Measurements from ENCODE around the gene SH3D19.

- TF ChIP-seq POLR2AphosphoS5 (IDR thresholded peaks at IDR 0.05; ENCODE audit: low read depth, low read length) (no peak), SIN3A (IDR thresholded peaks at IDR 0.05; ENCODE audit: borderline replicate concordance, insufficient read depth, low read length) (no peak), REST (IDR thresholded peaks at IDR 0.05; ENCODE audit: insufficient read depth in 1 of 2, low read depth in 2 of 2, low read length in 2 of 2) (no peak)
Observed at GRCh38 chr4:151318307-151319006, 6.9 kb downstream of the SH3D19 start.

All from PFSK-1 (cell line).